H1 (cell line): Measurements from ENCODE around the gene UGT1A8. TPM values are rescaled to one million over a fixed set of nuclear protein-coding genes. Genes with fewer than 3 reads are reported as not detected.
"Not testable (repeated sequence)": the region's sequence is repeated elsewhere in the genome, so short reads cannot be mapped to it uniquely, and the experiment has no call there.

ENCODE experiments used
- CTCF ChIA-PET: fragments of 300-600 bp; sonication (Branson Sonifier 250); formaldehyde crosslinking; loops from one replicate; lab custom pipeline; 2021; ENCODE audit not compliant: partially characterized antibody; lab: Charles Lee
- POLR2A ChIA-PET: fragments of 300-600 bp; sonication (Branson Sonifier 250); formaldehyde crosslinking; loops from one replicate; lab custom pipeline; 2021; ENCODE audit warnings: inconsistent platforms; ENCODE audit not compliant: partially characterized antibody; lab: Charles Lee
- DNase-seq, 2 experiments: peaks; one replicate each; pipeline versions ENCODE4 v3.0.0 to v3.0.0-alpha.2; 2010 to 2022; ENCODE audit warnings: low spot score in 2 of 2, low read depth in 1 of 2, mixed read lengths in 1 of 2
- FAIRE-seq: peaks from 2 replicates; lab custom pipeline; 2011; peaks lifted over from hg19 to GRCh38; lab: Jason Lieb, UNC
- H2AFZ ChIP-seq: 2 replicates; pipeline ENCODE4 v1.8.1; 2012; ENCODE audit warnings: low read length, inconsistent platforms
- H2AK5ac ChIP-seq: 2 replicates; pipeline ENCODE4 v1.6.1; 2013; ENCODE audit warnings: low read depth, low read length
- H2BK120ac ChIP-seq: replicated peaks from 2 replicates; pipeline ENCODE3; 2013; ENCODE audit warnings: low read depth, low read length, inconsistent platforms
- H2BK12ac ChIP-seq: 2 replicates; pipeline ENCODE4 v1.6.1; 2013; ENCODE audit warnings: low read depth, low read length
- H2BK15ac ChIP-seq: 2 replicates; pipeline ENCODE4 v1.6.1; 2013; ENCODE audit warnings: low read length
- H2BK20ac ChIP-seq: 2 replicates; pipeline ENCODE4 v1.6.1; 2013; ENCODE audit warnings: low read length
- H2BK5ac ChIP-seq: 2 replicates; pipeline ENCODE4 v1.6.1; 2013; ENCODE audit warnings: low read depth, low read length
- H3K14ac ChIP-seq: 2 replicates; pipeline ENCODE4 v1.6.1; 2013; ENCODE audit warnings: inconsistent platforms; ENCODE audit not compliant: insufficient read length
- H3K18ac ChIP-seq: 2 replicates; pipeline ENCODE4 v1.6.1; 2013; ENCODE audit warnings: low read length; ENCODE audit errors: extremely low read depth
- H3K23ac ChIP-seq: 2 replicates; pipeline ENCODE4 v1.6.1; 2013; ENCODE audit warnings: inconsistent platforms; ENCODE audit not compliant: insufficient read length
- H3K23me2 ChIP-seq: 2 replicates; pipeline ENCODE4 v1.6.1; 2013; ENCODE audit warnings: low read depth, low read length
- H3K27ac ChIP-seq: 2 replicates; pipeline ENCODE4 v1.6.1; 2011; ENCODE audit warnings: low read depth, low read length, inconsistent platforms
- H3K27me3 ChIP-seq, 4 experiments: replicated peaks in 1 of 4; 1 replicate in 1 of 4; 2 replicates in 3 of 4; pipeline versions ENCODE4 v1.6.1 to v1.8.1; 2011 to 2013; ENCODE audit warnings: low read length in 3 of 4, mild to moderate bottlenecking in 3 of 4, inconsistent platforms in 2 of 4, mixed read lengths in 2 of 4, moderate library complexity in 1 of 4; ENCODE audit not compliant: control insufficient read depth in 3 of 4, insufficient read depth in 3 of 4; ENCODE audit errors: extremely low read depth in 1 of 4
- H3K36me3 ChIP-seq, 4 experiments: 2 replicates each; pipeline versions ENCODE4 v1.6.1 to v1.8.1; 2011 to 2013; ENCODE audit warnings: mild to moderate bottlenecking in 4 of 4, low read length in 3 of 4, moderate library complexity in 2 of 4, control low read depth in 1 of 4, inconsistent platforms in 1 of 4; ENCODE audit not compliant: insufficient read depth in 4 of 4, control insufficient read depth in 2 of 4
- H3K4ac ChIP-seq: replicated peaks from 2 replicates; pipeline ENCODE3; 2013; ENCODE audit warnings: low read length, low read depth, mixed read lengths, inconsistent platforms; ENCODE audit not compliant: insufficient read length
- H3K4me1 ChIP-seq, 4 experiments: replicated peaks in 1 of 4; 1 replicate in 1 of 4; 2 replicates in 3 of 4; pipeline versions ENCODE4 v1.6.1 to v1.8.1; 2011 to 2013; ENCODE audit warnings: low read length in 3 of 4, inconsistent platforms in 2 of 4, mixed read lengths in 1 of 4; ENCODE audit not compliant: insufficient read depth in 4 of 4, control insufficient read depth in 3 of 4
- H3K4me2 ChIP-seq, 2 experiments: 2 replicates each; pipeline versions ENCODE4 v1.6.1 to v1.8.1; 2011 to 2013; ENCODE audit warnings: low read depth in 2 of 2, low read length in 2 of 2, control low read depth in 1 of 2, inconsistent platforms in 1 of 2, mild to moderate bottlenecking in 1 of 2; ENCODE audit not compliant: insufficient read depth in 1 of 2
- H3K4me3 ChIP-seq, 4 experiments: fragments of 200-600, 300-600 bp in 1 of 4; sonication (generic), shearing (Covaris generic), sonication (Bioruptor Twin) in 1 of 4; 2 replicates each; pipeline versions ENCODE4 v1.5.1 to v1.8.1; 2011 to 2016; ENCODE audit warnings: low read length in 4 of 4, low read depth in 3 of 4, control low read depth in 2 of 4, inconsistent platforms in 2 of 4, mild to moderate bottlenecking in 2 of 4, mixed read lengths in 1 of 4, moderate library complexity in 1 of 4; ENCODE audit not compliant: insufficient read depth in 2 of 4; ENCODE audit errors: extremely low read depth in 1 of 4
- H3K56ac ChIP-seq: replicated peaks from 2 replicates; pipeline ENCODE3; 2013; ENCODE audit warnings: low read depth, mild to moderate bottlenecking, mixed read lengths, low read length, inconsistent platforms; ENCODE audit not compliant: insufficient read length
- H3K79me1 ChIP-seq: 2 replicates; pipeline ENCODE4 v1.6.1; 2013; ENCODE audit warnings: low read depth, low read length, control low read depth
- H3K79me2 ChIP-seq, 2 experiments: 2 replicates each; pipeline versions ENCODE4 v1.6.1 to v1.8.1; 2012 to 2013; ENCODE audit warnings: low read length in 2 of 2, mild to moderate bottlenecking in 2 of 2, inconsistent platforms in 1 of 2; ENCODE audit not compliant: insufficient read depth in 2 of 2, control insufficient read depth in 1 of 2
- H3K9ac ChIP-seq, 4 experiments: replicated peaks in 1 of 4; 1 replicate in 1 of 4; 2 replicates in 3 of 4; pipeline versions ENCODE4 v1.6.1 to v1.8.1; 2011 to 2013; ENCODE audit warnings: low read depth in 3 of 4, low read length in 3 of 4, control low read depth in 2 of 4, mild to moderate bottlenecking in 2 of 4, moderate library complexity in 2 of 4, inconsistent platforms in 1 of 4; ENCODE audit errors: extremely low read depth in 1 of 4
- H3K9me3 ChIP-seq, 2 experiments: 2 replicates each; pipeline versions ENCODE4 v1.6.1 to v1.8.1; 2012 to 2013; ENCODE audit warnings: mild to moderate bottlenecking in 2 of 2, moderate library complexity in 2 of 2, control low read depth in 1 of 2, inconsistent platforms in 1 of 2, low read depth in 1 of 2, low read length in 1 of 2, mixed read lengths in 1 of 2; ENCODE audit not compliant: insufficient read depth in 2 of 2
- H4K20me1 ChIP-seq, 2 experiments: replicated peaks in 1 of 2; 2 replicates each; pipeline versions ENCODE3 to v1.8.1; 2011 to 2013; ENCODE audit warnings: inconsistent platforms in 2 of 2, low read length in 2 of 2, mild to moderate bottlenecking in 1 of 2; ENCODE audit not compliant: insufficient read depth in 2 of 2, control insufficient read depth in 1 of 2
- H4K5ac ChIP-seq: 2 replicates; pipeline ENCODE4 v1.6.1; 2013; ENCODE audit warnings: low read length, low read depth, mixed read lengths, inconsistent platforms; ENCODE audit not compliant: insufficient read length
- H4K8ac ChIP-seq: 2 replicates; pipeline ENCODE4 v1.8.0; 2013; ENCODE audit warnings: mild to moderate bottlenecking, moderate library complexity, low read length, inconsistent platforms; ENCODE audit not compliant: insufficient read depth; ENCODE audit errors: extremely low read depth
- H4K91ac ChIP-seq: replicated peaks from 2 replicates; pipeline ENCODE3; 2013; ENCODE audit warnings: low read length, mixed read lengths, inconsistent platforms; ENCODE audit not compliant: insufficient read length
- WGBS, 2 experiments: shearing (Covaris generic) in 1 of 2; methylation state at CpG; one replicate each; pipeline versions ENCODE4 v1.1.6 to v1.1.7; 2013 to 2015; ENCODE audit warnings: low lambda C conversion rate in 2 of 2, mixed read lengths in 2 of 2, inconsistent platforms in 1 of 2, low coverage in 1 of 2, missing lambda C conversion rate in 1 of 2; ENCODE audit not compliant: insufficient replicate concordance in 2 of 2, insufficient coverage in 1 of 2, insufficient read length in 1 of 2; ENCODE audit errors: extremely low coverage in 1 of 2, missing lambda C conversion rate in 1 of 2; 5-methylcytosine and 5-hydroxymethylcytosine counted together
- polyA plus RNA-seq, 7 experiments: library from polyadenylated mRNA; depleted of rRNA in 3 of 7; stranded (reverse) in 5 of 7; unstranded in 2 of 7; fragments of >200 nt in 5 of 7; fragments of 200-250 nt in 2 of 7; gene quantifications; 1 replicate in 5 of 7; 2 replicates in 1 of 7; 4 replicates in 1 of 7; pipeline versions ENCODE4 v1.2.1 to v1.2.3, GENCODE V29; 2011 to 2013; ENCODE audit warnings: missing spikeins in 2 of 7, mixed read lengths in 2 of 7
- total RNA-seq: library from RNA; stranded (reverse); fragmentation: NEBNext Ultra II Directional; extraction: Animal tissue kit (Norgen Biotek cat#: 25700); gene quantifications from 2 replicates; pipeline ENCODE4 v1.2.1, GENCODE V29; 2021

Gene UGT1A8
- total and polyA plus RNA-seq, 2 of the 8 experiments (the other 6 are each of a cell fraction or from before 2014, with no cell fraction given) = not detected

DNA sequence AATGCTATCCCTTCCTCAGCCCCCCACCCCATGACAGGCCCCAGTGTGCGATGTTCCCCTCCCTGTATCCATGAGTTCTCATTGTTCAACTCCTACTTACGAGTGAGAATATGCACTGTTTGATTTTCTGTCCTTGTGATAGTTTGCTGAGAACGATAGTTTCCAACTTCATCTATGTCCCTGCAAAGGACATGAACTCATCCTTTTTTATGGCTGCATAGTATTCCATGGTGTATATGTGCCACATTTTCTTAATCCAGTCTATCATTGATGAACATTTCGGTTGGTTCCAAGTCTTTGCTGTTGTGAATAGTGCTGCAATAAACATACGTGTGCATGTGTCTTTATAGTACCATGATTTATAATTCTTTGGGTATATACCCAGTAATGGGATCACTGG, 4.4 kb downstream of the UGT1A8 start:
- H4K5ac ChIP-seq, H4K20me1 ChIP-seq, H3K23me2 ChIP-seq, H2BK5ac ChIP-seq, POLR2A ChIA-PET, H3K4me2 ChIP-seq, H2BK20ac ChIP-seq, H4K8ac ChIP-seq, H3K14ac ChIP-seq, H3K18ac ChIP-seq, H3K27ac ChIP-seq, H3K79me1 ChIP-seq, H3K23ac ChIP-seq, H3K36me3 ChIP-seq, H2BK12ac ChIP-seq, H2BK15ac ChIP-seq, H2AFZ ChIP-seq, DNase-seq, H3K4ac ChIP-seq, H3K56ac ChIP-seq, H3K4me1 ChIP-seq, CTCF ChIA-PET, H2BK120ac ChIP-seq, H3K9ac ChIP-seq, H4K91ac ChIP-seq, H3K27me3 ChIP-seq, H3K4me3 ChIP-seq, FAIRE-seq, H3K9me3 ChIP-seq, H3K79me2 ChIP-seq, H2AK5ac ChIP-seq: not testable (repeated sequence)
- WGBS, 2 experiments = 82% methylated on average over 5 of the region's 5 CpGs; no CpG with 5 or more reads in 1 of the 2 experiments
